ENCODE results near the gene ZAP70. TPM values are rescaled to one million over a fixed set of nuclear protein-coding genes. Genes with fewer than 3 reads are reported as not detected.

The ZAP70 gene
- total RNA-seq, 1 donor: not detected

- TF ChIP-seq CTCF (IDR thresholded peaks at IDR 0.05; ENCODE audit: insufficient read depth, low read depth, low read length): no peak
- H3K4me3 ChIP-seq (ENCODE audit: low read depth, low read length): no peak overlapping the region
- DNase-seq (ENCODE audit: low read depth): no peak
Observed at GRCh38 chr2:97784953-97785352, 71.6 kb downstream of the ZAP70 start.

- no peak overlapping the region for H3K4me3 ChIP-seq (ENCODE audit: low read depth, low read length)
- DNase-seq (ENCODE audit: low read depth): no peak
- no peak for TF ChIP-seq CTCF (IDR thresholded peaks at IDR 0.05; ENCODE audit: insufficient read depth, low read depth, low read length)
Observed at GRCh38 chr2:97785818-97786217, 72.4 kb downstream of the ZAP70 start.

GRCh38 chr2:97788986-97789644, 75.7 kb downstream of the ZAP70 start:
- DNase-seq (ENCODE audit: low read depth): no peak
- no peak for TF ChIP-seq CTCF (IDR thresholded peaks at IDR 0.05; ENCODE audit: insufficient read depth, low read depth, low read length)
- no peak overlapping the region for H3K4me3 ChIP-seq (ENCODE audit: low read depth, low read length)

Small RNA genes lying within 50 kb of the gene (small RNA-seq; reads per million reads assigned to genes)
- gene RNU4-8P: not detected

Other genes starting within 250 kb of the ZAP70 start
- gene ANKRD36B, start 123.7 kb upstream of the ZAP70 start, total RNA-seq: 20.3 and 40.2 TPM in 2 replicates
- gene COX5B, start 67.5 kb upstream of the ZAP70 start, total RNA-seq: 270 and 304 TPM in 2 replicates
- gene ACTR1B, start 49.5 kb upstream of the ZAP70 start, total RNA-seq: 70.4 and 71.2 TPM in 2 replicates
- gene C2orf92, start 43.9 kb upstream of the ZAP70 start, total RNA-seq: 2.6 and 6.0 TPM in 2 replicates